DND-41 (cell line): ENCODE results near the gene NELFA.

Experiments used
- EZH2 ChIP-seq: IDR thresholded peaks from 3 replicates; pipeline ENCODE4 v1.6.1; 2012; ENCODE audit warnings: borderline replicate concordance, low read depth, mild to moderate bottlenecking, moderate library complexity, low read length, inconsistent platforms; ENCODE audit not compliant: severe bottlenecking
- TF ChIP-seq, protein P1 (sequence below): IDR thresholded peaks from 2 replicates; pipeline ENCODE4 v1.5.1; 2012; ENCODE audit warnings: borderline replicate concordance, low read length, moderate library complexity, mild to moderate bottlenecking; ENCODE audit not compliant: poor library complexity, severe bottlenecking; ENCODE audit errors: extremely low read depth

DNA sequence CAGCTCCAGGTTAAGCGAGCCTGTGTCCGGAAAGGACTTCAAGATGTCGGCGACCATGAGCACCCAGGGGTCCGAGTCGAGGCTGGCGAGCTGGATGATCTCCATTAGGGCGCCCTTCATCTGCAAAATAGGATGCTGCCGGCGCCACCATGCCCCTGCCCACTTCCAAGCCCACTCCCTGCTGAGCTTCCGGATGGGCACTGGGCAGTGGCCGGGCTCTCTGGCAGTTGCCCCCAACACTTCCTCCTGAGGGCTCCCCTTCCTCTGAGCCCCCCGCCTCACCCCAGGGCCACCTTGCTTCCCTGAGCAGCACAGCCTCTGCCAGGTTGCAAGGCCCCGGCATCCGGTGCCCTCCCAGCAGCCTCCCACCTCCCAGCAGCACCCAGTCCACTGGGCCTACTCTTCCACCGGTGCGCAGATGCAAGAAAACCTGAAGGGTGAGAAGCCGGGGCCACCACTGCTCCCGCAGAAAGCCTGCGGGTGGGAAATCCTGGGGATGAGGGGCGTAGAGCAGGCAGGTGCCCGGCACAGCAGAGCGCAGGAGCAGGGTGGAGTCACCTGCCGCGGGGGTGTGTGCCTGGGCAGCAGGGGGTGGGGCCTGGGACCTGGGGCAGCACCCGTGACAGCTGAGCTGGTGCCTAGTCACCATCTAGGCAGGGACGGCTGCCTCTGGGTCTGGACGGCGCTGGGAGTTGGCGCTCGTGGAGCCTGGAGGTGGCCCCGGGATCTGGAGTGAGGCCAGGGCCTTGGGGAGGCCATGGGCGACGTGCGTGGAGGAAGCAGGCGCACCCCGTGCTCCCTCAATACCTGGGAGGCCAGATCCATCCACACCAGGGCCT lies 17.0 kb downstream of the NELFA start:
- TF ChIP-seq, protein P1, sequence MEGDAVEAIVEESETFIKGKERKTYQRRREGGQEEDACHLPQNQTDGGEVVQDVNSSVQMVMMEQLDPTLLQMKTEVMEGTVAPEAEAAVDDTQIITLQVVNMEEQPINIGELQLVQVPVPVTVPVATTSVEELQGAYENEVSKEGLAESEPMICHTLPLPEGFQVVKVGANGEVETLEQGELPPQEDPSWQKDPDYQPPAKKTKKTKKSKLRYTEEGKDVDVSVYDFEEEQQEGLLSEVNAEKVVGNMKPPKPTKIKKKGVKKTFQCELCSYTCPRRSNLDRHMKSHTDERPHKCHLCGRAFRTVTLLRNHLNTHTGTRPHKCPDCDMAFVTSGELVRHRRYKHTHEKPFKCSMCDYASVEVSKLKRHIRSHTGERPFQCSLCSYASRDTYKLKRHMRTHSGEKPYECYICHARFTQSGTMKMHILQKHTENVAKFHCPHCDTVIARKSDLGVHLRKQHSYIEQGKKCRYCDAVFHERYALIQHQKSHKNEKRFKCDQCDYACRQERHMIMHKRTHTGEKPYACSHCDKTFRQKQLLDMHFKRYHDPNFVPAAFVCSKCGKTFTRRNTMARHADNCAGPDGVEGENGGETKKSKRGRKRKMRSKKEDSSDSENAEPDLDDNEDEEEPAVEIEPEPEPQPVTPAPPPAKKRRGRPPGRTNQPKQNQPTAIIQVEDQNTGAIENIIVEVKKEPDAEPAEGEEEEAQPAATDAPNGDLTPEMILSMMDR: no peak
- TF ChIP-seq EZH2: no peak
